Measurements from ENCODE around the gene CTTN.

GRCh38 chr11:70483917-70484316, 85.6 kb downstream of the CTTN start:
- no peak for TF ChIP-seq EZH2 (IDR thresholded peaks at IDR 0.05; ENCODE audit: borderline replicate concordance, low read length)
- TF ChIP-seq CTCF (IDR thresholded peaks at IDR 0.05; ENCODE audit: low read length) = no peak

All from OCI-LY1 (cell line).